HT1080 (cell line): ENCODE data around the gene CLIC1. TPM values are rescaled to one million over a fixed set of nuclear protein-coding genes. Genes with fewer than 3 reads are reported as not detected.

ENCODE experiments used
- DNase-seq: peaks from one replicate; pipeline ENCODE4 v3.0.0-alpha.2; 2015; ENCODE audit warnings: low read depth
- small RNA-seq: library from RNA; depleted of rRNA; stranded (forward); fragments of <200 nt; gene quantifications from one replicate; pipeline ENCODE3, GENCODE V24; 2014
- total RNA-seq: library from RNA; depleted of rRNA; stranded (reverse); fragments of >200 nt; shearing (Covaris generic); gene quantifications from 2 replicates; pipeline ENCODE4 v1.2.3, GENCODE V29; 2014; rRNA removed

The CLIC1 gene
- total RNA-seq, 1 experiment from 2014 or later = 1,400 TPM

- no peak for DNase-seq
Measured at GRCh38 chr6:31681135-31681671, 55.1 kb downstream of the CLIC1 start.

Small RNA genes lying within 50 kb of the gene (small RNA-seq; reads per million reads assigned to genes)
- gene LY6G6D (not detected), gene MIR4646 (not detected), gene MSH5-SAPCD1 (not detected), gene RF00019 (not detected), gene RNU6-850P (not detected), gene SAPCD1 (not detected)

Other genes starting within 250 kb of the CLIC1 start
- not detected in 2 replicates for gene MICB, start 238.4 kb downstream of the CLIC1 start, total RNA-seq
- gene MCCD1, start 207.6 kb downstream of the CLIC1 start, total RNA-seq = not detected in 2 replicates
- 856 and 950 TPM in 2 replicates for gene DDX39B, start 194.5 kb downstream of the CLIC1 start, total RNA-seq
- gene ATP6V1G2, start 189.9 kb downstream of the CLIC1 start, total RNA-seq = 2.1 TPM in 2 replicates
- gene NFKBIL1, start 188.9 kb downstream of the CLIC1 start, total RNA-seq = 21.2 and 21.9 TPM in 2 replicates
- not detected in 2 replicates for gene LTA, start 164.2 kb downstream of the CLIC1 start, total RNA-seq
- not detected in 2 replicates for gene TNF, start 161.0 kb downstream of the CLIC1 start, total RNA-seq
- not detected in 2 replicates for gene LTB, start 154.1 kb downstream of the CLIC1 start, total RNA-seq
- gene LST1, start 150.3 kb downstream of the CLIC1 start, total RNA-seq = not detected in 2 replicates
- gene NCR3, start 143.5 kb downstream of the CLIC1 start, total RNA-seq = not detected in 2 replicates
- not detected in 2 replicates for gene AIF1, start 121.3 kb downstream of the CLIC1 start, total RNA-seq
- 93.0 and 115 TPM in 2 replicates for gene PRRC2A, start 115.8 kb downstream of the CLIC1 start, total RNA-seq
- gene BAG6, start 83.9 kb downstream of the CLIC1 start, total RNA-seq = 196 and 211 TPM in 2 replicates
- gene APOM, start 80.6 kb downstream of the CLIC1 start, total RNA-seq = 1.8 and 2.5 TPM in 2 replicates
- 21.8 and 22.8 TPM in 2 replicates for gene C6orf47, start 75.8 kb downstream of the CLIC1 start, total RNA-seq
- gene GPANK1, start 71.5 kb downstream of the CLIC1 start, total RNA-seq = 37.5 and 38.5 TPM in 2 replicates
- 272 and 357 TPM in 2 replicates for gene CSNK2B, start 70.5 kb downstream of the CLIC1 start, total RNA-seq
- gene LY6G5B, start 66.6 kb downstream of the CLIC1 start, total RNA-seq = 0.88 and 2.6 TPM in 2 replicates
- gene LY6G5C, start 55.5 kb downstream of the CLIC1 start, total RNA-seq = 0.47 and 3.6 TPM in 2 replicates
- 21.6 and 26.5 TPM in 2 replicates for gene ABHD16A, start 33.2 kb downstream of the CLIC1 start, total RNA-seq
- gene LY6G6F, start 29.7 kb downstream of the CLIC1 start, total RNA-seq = not detected in 2 replicates
- gene LY6G6D, start 21.2 kb downstream of the CLIC1 start, total RNA-seq = not detected in 2 replicates
- gene LY6G6C, start 14.8 kb downstream of the CLIC1 start, total RNA-seq = not detected in 2 replicates
- gene MPIG6B, start 13.2 kb downstream of the CLIC1 start, total RNA-seq = not detected in 2 replicates
- gene DDAH2, start 7.2 kb downstream of the CLIC1 start, total RNA-seq = 36.0 and 36.2 TPM in 2 replicates
- 9.5 and 10.2 TPM in 2 replicates for gene MSH5, start 3.5 kb upstream of the CLIC1 start, total RNA-seq
- 0.64 and 3.5 TPM in 2 replicates for gene SAPCD1, start 26.1 kb upstream of the CLIC1 start, total RNA-seq
- gene VWA7, start 40.8 kb upstream of the CLIC1 start, total RNA-seq = 0.77 and 0.79 TPM in 2 replicates
- 63.0 and 76.4 TPM in 2 replicates for gene VARS1, start 59.2 kb upstream of the CLIC1 start, total RNA-seq
- gene LSM2, start 70.4 kb upstream of the CLIC1 start, total RNA-seq = 104 and 115 TPM in 2 replicates
- 0.73 and 1.3 TPM in 2 replicates for gene HSPA1L, start 78.8 kb upstream of the CLIC1 start, total RNA-seq
- gene HSPA1A, start 79.0 kb upstream of the CLIC1 start, total RNA-seq = 99.6 and 108 TPM in 2 replicates
- gene HSPA1B, start 91.2 kb upstream of the CLIC1 start, total RNA-seq = 134 and 135 TPM in 2 replicates
- 46.3 and 49.5 TPM in 2 replicates for gene NEU1, start 126.3 kb upstream of the CLIC1 start, total RNA-seq
- gene SLC44A4, start 142.5 kb upstream of the CLIC1 start, total RNA-seq = 0.45 TPM in 1 of 2 replicates, not detected in the other
- 56.7 and 57.5 TPM in 2 replicates for gene EHMT2, start 161.2 kb upstream of the CLIC1 start, total RNA-seq
- gene ZBTB12, start 165.6 kb upstream of the CLIC1 start, total RNA-seq = 10.8 and 15.1 TPM in 2 replicates
- 0.13 TPM in 1 of 2 replicates, not detected in the other for gene C2, start 191.2 kb upstream of the CLIC1 start, total RNA-seq
- gene CFB, start 209.6 kb upstream of the CLIC1 start, total RNA-seq = not detected in 2 replicates
- gene NELFE, start 222.4 kb upstream of the CLIC1 start, total RNA-seq = 109 and 116 TPM in 2 replicates
- gene SKIC2, start 222.6 kb upstream of the CLIC1 start, total RNA-seq = 31.4 and 39.0 TPM in 2 replicates
- 25.4 and 30.1 TPM in 2 replicates for gene DXO, start 235.6 kb upstream of the CLIC1 start, total RNA-seq
- gene C4A, start 245.5 kb upstream of the CLIC1 start, total RNA-seq = 0.40 TPM in 1 of 2 replicates, not detected in the other